Caco-2 (cell line): Measurements from ENCODE around the gene PCAT6. TPM values are rescaled to one million over a fixed set of nuclear protein-coding genes. Genes with fewer than 3 reads are reported as not detected.

Experiments
- BruUV-seq: library from RNA; stranded (reverse); fragments of 400-500 nt; replicated peaks from 2 replicates; lab custom pipeline; 2021; lab: Mats Ljungman, UMichigan
- CTCF ChIA-PET: fragments of 300-600 bp; sonication (Branson Sonifier 250); formaldehyde crosslinking; loops from one replicate; lab custom pipeline; 2022; ENCODE audit warnings: antibody characterized with exemption; lab: Charles Lee
- POLR2A ChIA-PET: fragments of 300-600 bp; sonication (Branson Sonifier 250); formaldehyde crosslinking; loops from one replicate; lab custom pipeline; 2022; ENCODE audit warnings: antibody characterized with exemption; lab: Charles Lee
- DNase-seq, 2 experiments: peaks; one replicate each; pipeline versions ENCODE4 v3.0.0 to v3.0.0-alpha.2; 2020 to 2022
- H3K27me3 ChIP-seq: replicated peaks from 2 replicates; pipeline ENCODE4 v1.6.0; 2011; ENCODE audit warnings: low read length; ENCODE audit not compliant: control insufficient read depth, insufficient read depth
- H3K36me3 ChIP-seq: 2 replicates; pipeline ENCODE4 v1.5.1; 2011; ENCODE audit warnings: low read length; ENCODE audit not compliant: control insufficient read depth, insufficient read depth
- H3K4me1 ChIP-seq: fragments of 250-450 bp; sonication (Bioruptor Pico); 2 replicates; pipeline ENCODE4 v1.5.1; 2020; ENCODE audit warnings: mild to moderate bottlenecking
- H3K4me3 ChIP-seq: 2 replicates; pipeline ENCODE4 v1.5.1; 2011; ENCODE audit warnings: low read depth, mild to moderate bottlenecking, control low read depth, low read length
- H3K9me3 ChIP-seq: fragments of 250-450 bp; sonication (Bioruptor Pico); 2 replicates; pipeline ENCODE4 v1.5.1; 2020; ENCODE audit warnings: mild to moderate bottlenecking, moderate library complexity
- H3K27ac Mint-ChIP-seq: one replicate; pipeline ENCODE4 v1.8.0; 2022; ENCODE audit warnings: mixed read lengths; ENCODE audit not compliant: unreplicated experiment
- H3K27me3 Mint-ChIP-seq: one replicate; pipeline ENCODE4 v1.8.0; 2022; ENCODE audit warnings: mixed read lengths; ENCODE audit not compliant: insufficient read depth, unreplicated experiment
- H3K36me3 Mint-ChIP-seq: one replicate; pipeline ENCODE4 v1.8.0; 2022; ENCODE audit warnings: mild to moderate bottlenecking, mixed read lengths; ENCODE audit not compliant: insufficient read depth, unreplicated experiment
- H3K4me1 Mint-ChIP-seq: one replicate; pipeline ENCODE4 v1.8.0; 2022; ENCODE audit warnings: low read depth, mixed read lengths; ENCODE audit not compliant: unreplicated experiment
- H3K4me3 Mint-ChIP-seq: one replicate; pipeline ENCODE4 v1.8.0; 2022; ENCODE audit warnings: mild to moderate bottlenecking, moderate library complexity, mixed read lengths; ENCODE audit not compliant: unreplicated experiment
- H3K9me3 Mint-ChIP-seq: one replicate; pipeline ENCODE4 v1.8.0; 2022; ENCODE audit warnings: mixed read lengths; ENCODE audit not compliant: unreplicated experiment
- CTCF ChIP-seq, 2 experiments: fragments of 200-600 bp in 1 of 2; IDR thresholded peaks; 1 replicate in 1 of 2; 2 replicates in 1 of 2; pipeline versions ENCODE4 v1.5.1 to v1.8.0; 2011 to 2022; ENCODE audit warnings: antibody characterized with exemption in 1 of 2, control low read depth in 1 of 2, inconsistent platforms in 1 of 2, low read depth in 1 of 2, low read length in 1 of 2, mild to moderate bottlenecking in 1 of 2, moderate library complexity in 1 of 2; ENCODE audit not compliant: insufficient read depth in 1 of 2, severe bottlenecking in 1 of 2, unreplicated experiment in 1 of 2
- intact Hi-C: fragments of 100-400 bp; cut with micrococcal nuclease; formaldehyde crosslinking; loops from one replicate; pipeline ENCODE4 v1.10.0; 2022; ENCODE audit not compliant: unreplicated experiment
- total RNA-seq: library from RNA; stranded (reverse); gene quantifications from 2 replicates; pipeline ENCODE4 v1.2.3, GENCODE V29; 2022

PCAT6 gene
- total RNA-seq, 1 experiment from 2014 or later: not detected

GRCh38 chr1:202852163-202852904 is 41.6 kb downstream of the PCAT6 start:
- Mint-ChIP-seq H3K27me3 (no peaks in the 10 kb centered on the region), H3K9me3 (no peaks in the 10 kb centered on the region), H3K36me3 (peaks cover 44% of the 10 kb centered on the region), H3K4me3 (no peak overlapping the region), H3K27ac (no peak overlapping the region), H3K4me1 (peaks cover 20% of the 10 kb centered on the region)
- Histone ChIP-seq H3K4me1 (peaks cover 20% of the 10 kb centered on the region), H3K36me3 (peaks cover 18% of the 10 kb centered on the region), H3K4me3 (no peak overlapping the region), H3K9me3 (no peaks in the 10 kb centered on the region), H3K27me3 (no peaks in the 10 kb centered on the region)
- CTCF ChIA-PET: no interaction called here
- DNase-seq: peak; percentile 71 to 73
- intact Hi-C loops: loop anchor here (1.0 to 2.0 kb wide), 2 partner anchors 41 to 92 kb away; no protein-coding TSS in a partner anchor
- TF ChIP-seq CTCF (IDR thresholded peaks at IDR 0.05; ENCODE audit: insufficient read depth in 1 of 2, low read depth in 1 of 2, low read length in 1 of 2, severe bottlenecking in 1 of 2, unreplicated experiment in 1 of 2): peak; percentile 40 to 78
- POLR2A ChIA-PET: interaction anchor here (0.7 to 1.5 kb wide), 2 partner anchors 9 to 87 kb away, joined by 3 to 9 read pairs; no protein-coding TSS in a partner anchor
- BruUV-seq: no TSS peak

- H3K27me3 ChIP-seq: no peaks in the 10 kb centered on the region
- Mint-ChIP-seq H3K4me1 (peaks cover 22% of the 10 kb centered on the region), H3K9me3 (no peaks in the 10 kb centered on the region), H3K4me3 (no peak overlapping the region), H3K36me3 (peaks cover 65% of the 10 kb centered on the region), H3K27ac (no peak overlapping the region), H3K27me3 (no peaks in the 10 kb centered on the region)
- H3K9me3 ChIP-seq: no peaks in the 10 kb centered on the region
- H3K4me1 ChIP-seq: peaks cover 42% of the 10 kb centered on the region
- DNase-seq: no peak
- ChIA-PET POLR2A (no interaction called here), CTCF (no interaction called here)
- peaks cover 20% of the 10 kb centered on the region for H3K36me3 ChIP-seq
- intact Hi-C loops: no loop called here
- no TSS peak for BruUV-seq
- no peak overlapping the region for H3K4me3 ChIP-seq
- TF ChIP-seq CTCF (IDR thresholded peaks at IDR 0.05; ENCODE audit: insufficient read depth in 1 of 2, low read depth in 1 of 2, low read length in 1 of 2, severe bottlenecking in 1 of 2, unreplicated experiment in 1 of 2): no peak
Measured at GRCh38 chr1:202854787-202855186, 44.0 kb downstream of the PCAT6 start.

GRCh38 chr1:202856014-202856413 is 45.3 kb downstream of the PCAT6 start:
- no TSS peak for BruUV-seq
- H3K27me3 ChIP-seq: no peaks in the 10 kb centered on the region
- H3K4me1 ChIP-seq: peaks cover 50% of the 10 kb centered on the region
- no peak for TF ChIP-seq CTCF (IDR thresholded peaks at IDR 0.05; ENCODE audit: insufficient read depth in 1 of 2, low read depth in 1 of 2, low read length in 1 of 2, severe bottlenecking in 1 of 2, unreplicated experiment in 1 of 2)
- Mint-ChIP-seq H3K27ac (peak overlapping the region; percentile 31), H3K27me3 (no peaks in the 10 kb centered on the region), H3K4me1 (peaks cover 22% of the 10 kb centered on the region), H3K9me3 (no peaks in the 10 kb centered on the region), H3K36me3 (peaks cover 66% of the 10 kb centered on the region), H3K4me3 (no peak overlapping the region)
- intact Hi-C loops: no loop called here
- peaks cover 15% of the 10 kb centered on the region for H3K36me3 ChIP-seq
- no peak overlapping the region for H3K4me3 ChIP-seq
- ChIA-PET POLR2A (no interaction called here), CTCF (no interaction called here)
- no peaks in the 10 kb centered on the region for H3K9me3 ChIP-seq
- no peak for DNase-seq
